Right atrium auricular region (tissue), 2 donors: Measurements from ENCODE around the gene METTL23. TPM values are rescaled to one million over a fixed set of nuclear protein-coding genes. Genes with fewer than 3 reads are reported as not detected.

ENCODE experiments used
- DNase-seq: peaks from one replicate; pipeline ENCODE4 v3.0.0-alpha.2; 2019; ENCODE audit warnings: low spot score
- H3K27ac ChIP-seq, 2 donors: fragments of 200-600 bp; sonication (generic); 1 replicate in 1 of 2; 2 replicates in 1 of 2; pipeline ENCODE4 v1.5.1; 2016 to 2019
- H3K27me3 ChIP-seq, 2 donors: fragments of 200-600 bp; sonication (generic); one replicate each; pipeline versions ENCODE4 v1.5.1 to v1.6.0; 2017 to 2019
- H3K36me3 ChIP-seq: fragments of 200-600 bp; sonication (generic); one replicate; pipeline ENCODE4 v1.5.1; 2016
- H3K4me1 ChIP-seq, 2 donors: fragments of 200-600 bp; sonication (generic); one replicate each; pipeline versions ENCODE4 v1.5.1 to v1.6.0; 2017 to 2019
- H3K4me3 ChIP-seq, 2 donors: fragments of 200-600 bp; sonication (generic); 1 replicate in 1 of 2; 2 replicates in 1 of 2; pipeline ENCODE4 v1.5.1; 2017 to 2019; ENCODE audit warnings: mild to moderate bottlenecking in 1 of 2, moderate library complexity in 1 of 2
- H3K9me3 ChIP-seq, 2 donors: fragments of 200-600 bp; sonication (generic); one replicate each; pipeline ENCODE4 v1.5.1; 2019
- total RNA-seq, 2 donors: library from RNA; depleted of rRNA; stranded (reverse); fragments of >200 nt; gene quantifications; one replicate each; pipeline ENCODE4 v1.1.0, GENCODE V29; 2016
- TF ChIP-seq, protein P1 (sequence below), 2 donors: fragments of 200-600 bp; sonication (generic); IDR thresholded peaks; one replicate each; pipeline ENCODE4 v1.5.1; 2019; ENCODE audit warnings: antibody characterized with exemption in 2 of 2

METTL23 gene, protein sequence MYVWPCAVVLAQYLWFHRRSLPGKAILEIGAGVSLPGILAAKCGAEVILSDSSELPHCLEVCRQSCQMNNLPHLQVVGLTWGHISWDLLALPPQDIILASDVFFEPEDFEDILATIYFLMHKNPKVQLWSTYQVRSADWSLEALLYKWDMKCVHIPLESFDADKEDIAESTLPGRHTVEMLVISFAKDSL
- total RNA-seq = 10 to 100 TPM; 22.6 to 26.8 TPM

- H3K27ac ChIP-seq = peak within 1 kb of the TSS; percentile 100
- peaks cover 46% of the 10 kb centered on the region for H3K36me3 ChIP-seq
- peaks cover 0 to 49% of the 10 kb centered on the region in 2 donors for H3K4me1 ChIP-seq
- H3K27me3 ChIP-seq = no peaks in the 10 kb centered on the region
- peak within 1 kb of the TSS; percentile 94 to 98 for H3K4me3 ChIP-seq
- TF ChIP-seq, protein P1, sequence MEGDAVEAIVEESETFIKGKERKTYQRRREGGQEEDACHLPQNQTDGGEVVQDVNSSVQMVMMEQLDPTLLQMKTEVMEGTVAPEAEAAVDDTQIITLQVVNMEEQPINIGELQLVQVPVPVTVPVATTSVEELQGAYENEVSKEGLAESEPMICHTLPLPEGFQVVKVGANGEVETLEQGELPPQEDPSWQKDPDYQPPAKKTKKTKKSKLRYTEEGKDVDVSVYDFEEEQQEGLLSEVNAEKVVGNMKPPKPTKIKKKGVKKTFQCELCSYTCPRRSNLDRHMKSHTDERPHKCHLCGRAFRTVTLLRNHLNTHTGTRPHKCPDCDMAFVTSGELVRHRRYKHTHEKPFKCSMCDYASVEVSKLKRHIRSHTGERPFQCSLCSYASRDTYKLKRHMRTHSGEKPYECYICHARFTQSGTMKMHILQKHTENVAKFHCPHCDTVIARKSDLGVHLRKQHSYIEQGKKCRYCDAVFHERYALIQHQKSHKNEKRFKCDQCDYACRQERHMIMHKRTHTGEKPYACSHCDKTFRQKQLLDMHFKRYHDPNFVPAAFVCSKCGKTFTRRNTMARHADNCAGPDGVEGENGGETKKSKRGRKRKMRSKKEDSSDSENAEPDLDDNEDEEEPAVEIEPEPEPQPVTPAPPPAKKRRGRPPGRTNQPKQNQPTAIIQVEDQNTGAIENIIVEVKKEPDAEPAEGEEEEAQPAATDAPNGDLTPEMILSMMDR (IDR thresholded peaks at IDR 0.05) = peak; percentile 66 to 89
- peak; percentile 86 for DNase-seq
- no peaks in the 10 kb centered on the region for H3K9me3 ChIP-seq
Observed at GRCh38 chr17:76726776-76727718, at the start of gene METTL23. Gene METTL23, plus strand, starts transcription at chr17:76726839. Its CDS starts 2,872 bp downstream, at chr17:76729711.

- Histone ChIP-seq H3K27ac (no peak overlapping the region), H3K36me3 (peaks cover 40% of the 10 kb centered on the region), H3K27me3 (no peaks in the 10 kb centered on the region), H3K9me3 (no peaks in the 10 kb centered on the region), H3K4me3 (no peak overlapping the region), H3K4me1 (peaks cover 0 to 21% of the 10 kb centered on the region in 2 donors)
- TF ChIP-seq, protein P1 (IDR thresholded peaks at IDR 0.05) = no peak
- DNase-seq = no peak
Observed at GRCh38 chr17:76677406-76677805, 49.2 kb upstream of the METTL23 start.

GRCh38 chr17:76678330-76678729 is 48.3 kb upstream of the METTL23 start:
- H3K4me1 ChIP-seq = peaks cover 0 to 27% of the 10 kb centered on the region in 2 donors
- no peaks in the 10 kb centered on the region for H3K27me3 ChIP-seq
- peaks cover 49% of the 10 kb centered on the region for H3K36me3 ChIP-seq
- TF ChIP-seq, protein P1 (IDR thresholded peaks at IDR 0.05) = no peak
- H3K9me3 ChIP-seq = no peaks in the 10 kb centered on the region
- no peak overlapping the region for H3K4me3 ChIP-seq
- H3K27ac ChIP-seq = no peak overlapping the region
- DNase-seq = no peak

GRCh38 chr17:76679239-76679638 is 47.4 kb upstream of the METTL23 start:
- DNase-seq = no peak
- no peak overlapping the region for H3K27ac ChIP-seq

DNA sequence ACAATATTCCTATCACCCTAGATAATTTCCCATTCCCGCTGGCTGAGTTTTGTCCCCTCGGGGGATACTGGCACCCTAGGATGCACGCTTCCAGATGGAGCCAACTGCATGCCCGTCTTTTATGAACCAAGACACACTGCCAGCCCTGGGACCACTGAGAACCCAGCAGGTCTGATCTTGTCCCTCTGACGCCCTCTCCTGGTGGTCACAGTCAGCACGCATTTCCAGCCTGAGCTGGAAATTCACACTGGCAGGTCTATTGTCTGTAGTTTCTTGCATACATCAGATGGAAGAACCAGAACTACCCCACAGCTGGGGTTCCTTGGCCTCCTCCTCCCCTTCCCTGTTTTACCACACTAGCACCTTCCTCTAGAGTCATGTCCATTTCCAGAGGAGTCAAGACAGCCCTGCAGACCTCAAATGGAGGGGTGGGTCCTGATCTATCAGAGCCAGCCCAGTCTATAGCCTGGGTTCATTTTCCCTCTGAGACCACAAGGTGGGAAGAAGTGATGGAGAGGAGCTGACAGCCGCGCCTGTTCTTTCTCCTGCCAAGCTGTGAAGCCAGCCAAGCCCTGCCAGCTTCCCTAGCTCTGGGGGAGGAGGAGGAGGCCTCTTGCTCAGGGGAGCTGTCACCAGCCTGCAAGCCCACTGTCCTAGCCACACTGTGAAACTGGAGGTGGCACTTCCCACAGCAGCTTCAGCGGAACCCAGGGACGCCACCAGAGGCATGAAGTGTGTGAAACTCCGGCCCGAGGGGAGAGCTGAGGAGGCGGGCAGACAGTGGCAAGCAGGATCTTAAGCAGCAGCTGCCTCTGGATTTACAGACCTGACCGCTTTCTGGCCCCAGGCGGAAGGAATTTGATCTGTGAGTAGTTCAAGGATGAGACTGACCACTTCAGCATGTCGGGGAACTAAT is 45.2 kb upstream of the METTL23 start:
- Histone ChIP-seq H3K27me3 (no peaks in the 10 kb centered on the region), H3K27ac (peak overlapping the region; percentile 93 to 98), H3K4me3 (no peak overlapping the region), H3K36me3 (peaks cover 69% of the 10 kb centered on the region), H3K4me1 (peaks cover 0 to 59% of the 10 kb centered on the region in 2 donors), H3K9me3 (no peaks in the 10 kb centered on the region)
- TF ChIP-seq, protein P1 (IDR thresholded peaks at IDR 0.05) = peak; percentile 62 to 81
- DNase-seq = peak; percentile 87

More at GRCh38 chr17:76679239-76679638, 47.4 kb upstream of the METTL23 start:
- H3K36me3 ChIP-seq = peaks cover 57% of the 10 kb centered on the region
- H3K4me1 ChIP-seq = peaks cover 0 to 36% of the 10 kb centered on the region in 2 donors
- H3K4me3 ChIP-seq = no peak overlapping the region
- TF ChIP-seq, protein P1 (IDR thresholded peaks at IDR 0.05) = no peak
- no peaks in the 10 kb centered on the region for H3K9me3 ChIP-seq
- H3K27me3 ChIP-seq = no peaks in the 10 kb centered on the region
